ENCODE results near the gene DSCAM. TPM values are rescaled to one million over a fixed set of nuclear protein-coding genes. Genes with fewer than 3 reads are reported as not detected.

Gene DSCAM
- total RNA-seq, 1 experiment from 2014 or later = not detected

GRCh38 chr21:40242586-40243265 lies 604.2 kb downstream of the DSCAM start:
- peaks cover 8 to 46% of the 10 kb centered on the region in 2 experiments; a peak in 2 of 4 replicates for H3K9me3 ChIP-seq (ENCODE audit: control insufficient read depth in 1 of 2, insufficient read depth in 1 of 2, low read depth in 1 of 2, low read length in 2 of 2)
- CTCF ChIA-PET = no interaction called here
- no TSS peak for BruUV-seq (replicated peaks)

GRCh38 chr21:40235528-40235927 lies 611.4 kb downstream of the DSCAM start:
- intact Hi-C loops (cut with micrococcal nuclease) = no loop called here
- Histone ChIP-seq H3K36me3 (ENCODE audit: control insufficient read depth in 1 of 2, insufficient read depth in 2 of 2, low read length in 2 of 2) (no peaks in the 10 kb centered on the region), H3K27me3 (ENCODE audit: insufficient read depth, low read length) (no peaks in the 10 kb centered on the region), H3K4me1 (ENCODE audit: control insufficient read depth in 1 of 2, insufficient read depth in 2 of 2, low read length in 2 of 2) (no peaks in the 10 kb centered on the region), H3K9ac (ENCODE audit: low read length) (no peak overlapping the region), H3K9me2 (ENCODE audit: insufficient read depth) (no peaks in the 10 kb centered on the region), H3K4me3 (replicated peaks in 1 of 2; ENCODE audit: low read depth in 1 of 2, low read length in 2 of 2) (no peak overlapping the region), H3K79me2 (ENCODE audit: insufficient read depth, low read length) (no peaks in the 10 kb centered on the region), H3K27ac (ENCODE audit: low read depth, low read length) (no peak overlapping the region), H2AFZ (ENCODE audit: low read depth, low read length, poor library complexity, severe bottlenecking) (no peak overlapping the region), H3K9me3 (ENCODE audit: control insufficient read depth in 1 of 2, insufficient read depth in 1 of 2, low read depth in 1 of 2, low read length in 2 of 2) (peaks cover 5 to 44% of the 10 kb centered on the region in 2 experiments; a peak in 2 of 4 replicates), H3K4me2 (ENCODE audit: low read length) (no peak overlapping the region), H4K20me1 (ENCODE audit: insufficient read depth) (no peaks in the 10 kb centered on the region)
- ATAC-seq (no peak), DNase-seq (ENCODE audit: low read depth, low spot score) (no peak)
- TF ChIP-seq TCF7L2 (IDR thresholded peaks at IDR 0.05; ENCODE audit: borderline replicate concordance, extremely low read depth, insufficient read depth, insufficient read length) (no peak), ZFX (IDR thresholded peaks at IDR 0.05) (no peak), ELF1 (IDR thresholded peaks at IDR 0.05; ENCODE audit: borderline replicate concordance, low read depth) (no peak), POLR2AphosphoS5 (IDR thresholded peaks at IDR 0.05; ENCODE audit: low read depth, low read length) (no peak), YY1 (IDR thresholded peaks at IDR 0.05; ENCODE audit: extremely low read depth, insufficient replicate concordance, low read depth, low read length) (no peak), ATF3 (IDR thresholded peaks at IDR 0.05) (no peak), EGR1 (IDR thresholded peaks at IDR 0.05; ENCODE audit: low read depth) (no peak), ZNF274 (IDR thresholded peaks at IDR 0.05; ENCODE audit: low read depth, low read length) (no peak), REST (IDR thresholded peaks at IDR 0.05; ENCODE audit: low read depth) (no peak)
- POLR2A ChIA-PET = no interaction called here
- no TSS peak for BruUV-seq (replicated peaks)
- CTCF ChIA-PET = no interaction called here
- RAD21 ChIA-PET (ENCODE audit: low non-redundant PET in 1 of 2, low total read pairs in 2 of 2, uncharacterized antibody in 2 of 2, unreplicated experiment in 2 of 2) = no interaction called here

More at GRCh38 chr21:40242586-40243265, 604.2 kb downstream of the DSCAM start:
- Histone ChIP-seq H2AFZ (ENCODE audit: low read depth, low read length, poor library complexity, severe bottlenecking) (no peak overlapping the region), H4K20me1 (ENCODE audit: insufficient read depth) (no peaks in the 10 kb centered on the region), H3K4me1 (ENCODE audit: control insufficient read depth in 1 of 2, insufficient read depth in 2 of 2, low read length in 2 of 2) (no peaks in the 10 kb centered on the region), H3K79me2 (ENCODE audit: insufficient read depth, low read length) (no peaks in the 10 kb centered on the region), H3K27me3 (ENCODE audit: insufficient read depth, low read length) (no peaks in the 10 kb centered on the region), H3K27ac (ENCODE audit: low read depth, low read length) (no peak overlapping the region), H3K9me2 (ENCODE audit: insufficient read depth) (no peaks in the 10 kb centered on the region), H3K9ac (ENCODE audit: low read length) (no peak overlapping the region), H3K4me3 (replicated peaks in 1 of 2; ENCODE audit: low read depth in 1 of 2, low read length in 2 of 2) (no peak overlapping the region), H3K4me2 (ENCODE audit: low read length) (no peak overlapping the region), H3K36me3 (ENCODE audit: control insufficient read depth in 1 of 2, insufficient read depth in 2 of 2, low read length in 2 of 2) (no peaks in the 10 kb centered on the region)
- TF ChIP-seq ATF3 (IDR thresholded peaks at IDR 0.05) = no peak
- TF ChIP-seq SIN3A (IDR thresholded peaks at IDR 0.05; ENCODE audit: low read depth) = no peak
- TF ChIP-seq RAD21 (IDR thresholded peaks at IDR 0.05; ENCODE audit: low read depth) = no peak
- ATAC-seq (no peak), DNase-seq (ENCODE audit: low read depth, low spot score) (no peak)
- POLR2A ChIA-PET = no interaction called here
- intact Hi-C loops (cut with micrococcal nuclease) = no loop called here
- RAD21 ChIA-PET (ENCODE audit: low non-redundant PET in 1 of 2, low total read pairs in 2 of 2, uncharacterized antibody in 2 of 2, unreplicated experiment in 2 of 2) = no interaction called here

Data from HCT116 (cell line).